Lower leg skin (tissue), 3 donors: ENCODE measurements around the gene SZT2.

ENCODE experiments used
- CTCF ChIP-seq, 3 donors: fragments of 450-650 bp; IDR thresholded peaks; one replicate each; pipeline ENCODE4 v1.5.1; 2016; ENCODE audit warnings: antibody characterized with exemption in 3 of 3, mild to moderate bottlenecking in 3 of 3, moderate library complexity in 2 of 3
- POLR2A ChIP-seq, 2 donors: fragments of 450-650 bp; IDR thresholded peaks; one replicate each; pipeline ENCODE4 v1.6.1; 2016 to 2017; ENCODE audit warnings: antibody characterized with exemption in 2 of 2, mild to moderate bottlenecking in 1 of 2, moderate library complexity in 1 of 2

DNA sequence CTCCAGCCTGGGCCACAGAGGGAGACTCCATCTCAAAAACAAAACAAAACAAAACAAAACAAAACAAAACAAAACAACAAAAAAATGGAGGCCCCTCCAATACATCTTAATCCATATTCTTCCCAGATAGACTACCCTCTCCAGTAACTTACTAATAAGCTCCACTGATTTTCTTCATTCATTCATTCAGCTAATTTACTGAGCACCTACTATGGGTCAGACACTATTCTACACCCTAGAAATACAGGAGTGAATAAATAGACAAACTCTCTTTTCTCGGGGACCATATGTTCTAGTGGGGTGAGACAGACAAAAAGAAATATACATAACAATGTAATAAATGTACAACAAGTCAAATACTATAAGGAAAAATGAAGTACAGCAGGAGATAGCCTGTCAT is 38.7 kb upstream of the SZT2 start:
- TF ChIP-seq CTCF (IDR thresholded peaks at IDR 0.05) (no peak), POLR2A (IDR thresholded peaks at IDR 0.05) (no peak)
